Limb (tissue), 2 donors: ENCODE measurements around the gene OR6C1.
"Not testable (repeated sequence)": the region's sequence is repeated elsewhere in the genome, so short reads cannot be mapped to it uniquely, and the experiment has no call there.

ENCODE experiments used
- DNase-seq, 2 donors: peaks; one replicate each; pipeline ENCODE4 v3.0.0-alpha.2; 2016; ENCODE audit errors: extremely low spot score in 2 of 2

The OR6C1 gene

GRCh38 chr12:55314043-55314442 is at the start of gene OR6C1:
Gene OR6C1, plus strand, starts transcription at chr12:55314343. Its CDS starts 6,257 bp downstream, at chr12:55320600.
- DNase-seq: no peak

- no peak for DNase-seq
Observed at GRCh38 chr12:55280991-55281390, 33.2 kb upstream of the OR6C1 start.

- no peak for DNase-seq
Observed at GRCh38 chr12:55289999-55290398, 24.1 kb upstream of the OR6C1 start.

- no peak for DNase-seq
Observed at GRCh38 chr12:55296469-55296868, 17.7 kb upstream of the OR6C1 start, which contains the start of gene OR6C6. Gene OR6C6, minus strand, starts transcription at chr12:55296569. Its CDS starts 1,337 bp downstream, at chr12:55295232.

- no peak for DNase-seq
Observed at GRCh38 chr12:55320201-55320600, 6.1 kb downstream of the OR6C1 start.

GRCh38 chr12:55325801-55326200 is 11.7 kb downstream of the OR6C1 start:
- not testable (repeated sequence) for DNase-seq

- DNase-seq: no peak
Observed at GRCh38 chr12:55330446-55330845, 16.3 kb downstream of the OR6C1 start, which contains the start of gene OR6C3. Gene OR6C3, plus strand, starts transcription at chr12:55330746. Its CDS starts 955 bp downstream, at chr12:55331701.

GRCh38 chr12:55336002-55336401 is 21.9 kb downstream of the OR6C1 start:
- DNase-seq: no peak

- DNase-seq: not testable (repeated sequence)
Observed at GRCh38 chr12:55355338-55355737, 41.2 kb downstream of the OR6C1 start.

GRCh38 chr12:55362675-55363074 is 48.5 kb downstream of the OR6C1 start, which contains the start of gene OR6C75:
Gene OR6C75, plus strand, starts transcription at chr12:55362975. Its CDS starts 2,136 bp downstream, at chr12:55365111.
- DNase-seq: no peak

GRCh38 chr12:55365086-55365485 is 50.9 kb downstream of the OR6C1 start:
- no peak for DNase-seq
